Stimulated activated CD8-positive, alpha-beta memory T cell treated with anti-CD3 and anti-CD28 coated beads, Interleukin-15, amount 100 ng/mL, for 1 hour (primary cell): ENCODE data around the gene PTGES.
"Not testable (repeated sequence)": the region's sequence is repeated elsewhere in the genome, so short reads cannot be mapped to it uniquely, and the experiment has no call there.

Source experiments
- DNase-seq: peaks from one replicate; pipeline ENCODE4 v3.0.0-alpha.2; 2020; ENCODE audit warnings: low read depth

The PTGES gene

GRCh38 chr9:129752900-129753729 lies at the start of gene PTGES:
Gene PTGES (minus strand): TSS chr9:129753042. CDS start chr9:129753012, 30 bp downstream.
- DNase-seq = peak; percentile 20

- DNase-seq = no peak
These were observed 48.7 kb upstream of the PTGES start for GRCh38 chr9:129801504-129801903.

GRCh38 chr9:129798973-129799372 lies 46.1 kb upstream of the PTGES start:
- DNase-seq = no peak

- DNase-seq = not testable (repeated sequence)
These were observed 43.2 kb upstream of the PTGES start for GRCh38 chr9:129796029-129796428.

- no peak for DNase-seq
These were observed 41.7 kb upstream of the PTGES start for GRCh38 chr9:129794549-129794948.

GRCh38 chr9:129786481-129786880 lies 33.6 kb upstream of the PTGES start:
- no peak for DNase-seq

- DNase-seq = no peak
These were observed 33.0 kb upstream of the PTGES start for GRCh38 chr9:129785866-129786265.

GRCh38 chr9:129784970-129785369 lies 32.1 kb upstream of the PTGES start:
- not testable (repeated sequence) for DNase-seq

- DNase-seq = peak; percentile 62
These were observed 30.9 kb upstream of the PTGES start for GRCh38 chr9:129783516-129784361.

GRCh38 chr9:129781981-129782380 lies 29.1 kb upstream of the PTGES start:
- DNase-seq = no peak

- no peak for DNase-seq
These were observed 28.3 kb upstream of the PTGES start for GRCh38 chr9:129781131-129781530.

GRCh38 chr9:129779560-129780190 lies 26.8 kb upstream of the PTGES start:
- no peak for DNase-seq

GRCh38 chr9:129778469-129778868 lies 25.6 kb upstream of the PTGES start:
- no peak for DNase-seq

- no peak for DNase-seq
These were observed 24.9 kb upstream of the PTGES start for GRCh38 chr9:129777769-129778130.

GRCh38 chr9:129776938-129777768 lies 24.3 kb upstream of the PTGES start:
- no peak for DNase-seq

- no peak for DNase-seq
These were observed 23.7 kb upstream of the PTGES start for GRCh38 chr9:129776566-129776937.

- DNase-seq = not testable (repeated sequence)
These were observed 23.3 kb upstream of the PTGES start for GRCh38 chr9:129776096-129776495.

GRCh38 chr9:129775448-129775798 lies 22.6 kb upstream of the PTGES start:
- no peak for DNase-seq

GRCh38 chr9:129774791-129775447 lies 22.1 kb upstream of the PTGES start:
- DNase-seq = no peak

- no peak for DNase-seq
These were observed 20.6 kb upstream of the PTGES start for GRCh38 chr9:129773262-129774048.

GRCh38 chr9:129770741-129771140 lies 17.9 kb upstream of the PTGES start:
- DNase-seq = no peak
